ENCODE results near the gene EP400.

- TF ChIP-seq POLR2AphosphoS5 (IDR thresholded peaks at IDR 0.05; ENCODE audit: low read depth, low read length), result no peak
- no peak for TF ChIP-seq POLR2A (IDR thresholded peaks at IDR 0.05; ENCODE audit: control extremely low read depth in 1 of 2, low read depth in 2 of 2, low read length in 2 of 2)
- no peak for TF ChIP-seq CHD2 (IDR thresholded peaks at IDR 0.05; ENCODE audit: low read length)
- TF ChIP-seq TCF12 (IDR thresholded peaks at IDR 0.05; ENCODE audit: low read depth, low read length), result no peak
- no peak for TF ChIP-seq CTCF (IDR thresholded peaks at IDR 0.05; ENCODE audit: control extremely low read depth in 1 of 3, insufficient read depth in 1 of 3, low read depth in 1 of 3, low read length in 3 of 3)
- TF ChIP-seq RAD21 (IDR thresholded peaks at IDR 0.05 in 1 of 2, conservative IDR thresholded peaks at IDR 0.05 in 1 of 2; ENCODE audit: low read depth in 2 of 2, low read length in 2 of 2), result no peak
- TF ChIP-seq BCL11A (IDR thresholded peaks at IDR 0.05; ENCODE audit: low read depth in 2 of 2, low read length in 2 of 2), result no peak
- no peak for TF ChIP-seq GABPA (IDR thresholded peaks at IDR 0.05; ENCODE audit: borderline replicate concordance, insufficient read depth, low read length)
- TF ChIP-seq SRF (IDR thresholded peaks at IDR 0.05; ENCODE audit: low read depth, low read length), result no peak
- TF ChIP-seq EZH2 (IDR thresholded peaks at IDR 0.05; ENCODE audit: low read depth, low read length, severe bottlenecking), result no peak
- no peak for TF ChIP-seq NRF1 (IDR thresholded peaks at IDR 0.05; ENCODE audit: low read depth, low read length)
- TF ChIP-seq SIN3A (conservative IDR thresholded peaks at IDR 0.05 in 1 of 2, IDR thresholded peaks at IDR 0.05 in 1 of 2; ENCODE audit: low read depth in 1 of 2, low read length in 2 of 2), result no peak
- no peak for TF ChIP-seq HDAC2 (IDR thresholded peaks at IDR 0.05; ENCODE audit: borderline replicate concordance in 1 of 2, low read depth in 2 of 2, low read length in 2 of 2)
Measured at GRCh38 chr12:132025526-132025925, 75.8 kb downstream of the EP400 start.

All from H1 (cell line).